ENCODE data around the gene LDB1.

DNA sequence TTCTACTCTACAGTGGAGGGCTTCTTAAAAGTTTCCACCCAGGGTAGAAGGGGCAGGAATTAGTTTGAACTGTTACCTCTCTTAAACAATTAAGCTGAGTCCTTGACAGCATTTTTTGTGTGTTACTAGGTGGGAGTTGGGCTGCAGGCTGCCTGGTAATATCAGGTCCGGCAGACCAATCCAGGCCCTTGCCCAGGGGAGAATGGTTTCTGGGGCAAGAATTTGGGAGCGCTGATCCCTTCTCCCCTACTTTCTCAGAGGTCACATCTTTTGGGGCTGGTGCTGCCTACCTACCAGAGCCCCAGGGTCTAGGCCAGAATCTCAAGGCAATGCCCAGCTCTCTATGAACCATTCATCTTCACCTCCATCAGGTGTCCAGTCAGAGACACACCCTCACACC is 14.2 kb upstream of the LDB1 start:
- TF ChIP-seq WIZ (CRISPR knock-in tag; IDR thresholded peaks at IDR 0.05) (no peak), POLR2A (IDR thresholded peaks at IDR 0.05; ENCODE audit: insufficient read depth in 1 of 2, low read depth in 2 of 2, low read length in 2 of 2) (no peak), ELF3 (CRISPR knock-in tag; IDR thresholded peaks at IDR 0.05) (no peak), LCORL (IDR thresholded peaks at IDR 0.05) (no peak), LCORL (CRISPR knock-in tag; IDR thresholded peaks at IDR 0.05) (no peak), EZH2 (conservative IDR thresholded peaks at IDR 0.05; ENCODE audit: low read depth, low read length) (no peak), CEBPB (IDR thresholded peaks at IDR 0.05; ENCODE audit: borderline replicate concordance, low read depth, low read length) (no peak)
- TF ChIP-seq, protein P1, sequence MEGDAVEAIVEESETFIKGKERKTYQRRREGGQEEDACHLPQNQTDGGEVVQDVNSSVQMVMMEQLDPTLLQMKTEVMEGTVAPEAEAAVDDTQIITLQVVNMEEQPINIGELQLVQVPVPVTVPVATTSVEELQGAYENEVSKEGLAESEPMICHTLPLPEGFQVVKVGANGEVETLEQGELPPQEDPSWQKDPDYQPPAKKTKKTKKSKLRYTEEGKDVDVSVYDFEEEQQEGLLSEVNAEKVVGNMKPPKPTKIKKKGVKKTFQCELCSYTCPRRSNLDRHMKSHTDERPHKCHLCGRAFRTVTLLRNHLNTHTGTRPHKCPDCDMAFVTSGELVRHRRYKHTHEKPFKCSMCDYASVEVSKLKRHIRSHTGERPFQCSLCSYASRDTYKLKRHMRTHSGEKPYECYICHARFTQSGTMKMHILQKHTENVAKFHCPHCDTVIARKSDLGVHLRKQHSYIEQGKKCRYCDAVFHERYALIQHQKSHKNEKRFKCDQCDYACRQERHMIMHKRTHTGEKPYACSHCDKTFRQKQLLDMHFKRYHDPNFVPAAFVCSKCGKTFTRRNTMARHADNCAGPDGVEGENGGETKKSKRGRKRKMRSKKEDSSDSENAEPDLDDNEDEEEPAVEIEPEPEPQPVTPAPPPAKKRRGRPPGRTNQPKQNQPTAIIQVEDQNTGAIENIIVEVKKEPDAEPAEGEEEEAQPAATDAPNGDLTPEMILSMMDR (CRISPR knock-in tag; IDR thresholded peaks at IDR 0.05), result no peak
- TF ChIP-seq, protein P2, sequence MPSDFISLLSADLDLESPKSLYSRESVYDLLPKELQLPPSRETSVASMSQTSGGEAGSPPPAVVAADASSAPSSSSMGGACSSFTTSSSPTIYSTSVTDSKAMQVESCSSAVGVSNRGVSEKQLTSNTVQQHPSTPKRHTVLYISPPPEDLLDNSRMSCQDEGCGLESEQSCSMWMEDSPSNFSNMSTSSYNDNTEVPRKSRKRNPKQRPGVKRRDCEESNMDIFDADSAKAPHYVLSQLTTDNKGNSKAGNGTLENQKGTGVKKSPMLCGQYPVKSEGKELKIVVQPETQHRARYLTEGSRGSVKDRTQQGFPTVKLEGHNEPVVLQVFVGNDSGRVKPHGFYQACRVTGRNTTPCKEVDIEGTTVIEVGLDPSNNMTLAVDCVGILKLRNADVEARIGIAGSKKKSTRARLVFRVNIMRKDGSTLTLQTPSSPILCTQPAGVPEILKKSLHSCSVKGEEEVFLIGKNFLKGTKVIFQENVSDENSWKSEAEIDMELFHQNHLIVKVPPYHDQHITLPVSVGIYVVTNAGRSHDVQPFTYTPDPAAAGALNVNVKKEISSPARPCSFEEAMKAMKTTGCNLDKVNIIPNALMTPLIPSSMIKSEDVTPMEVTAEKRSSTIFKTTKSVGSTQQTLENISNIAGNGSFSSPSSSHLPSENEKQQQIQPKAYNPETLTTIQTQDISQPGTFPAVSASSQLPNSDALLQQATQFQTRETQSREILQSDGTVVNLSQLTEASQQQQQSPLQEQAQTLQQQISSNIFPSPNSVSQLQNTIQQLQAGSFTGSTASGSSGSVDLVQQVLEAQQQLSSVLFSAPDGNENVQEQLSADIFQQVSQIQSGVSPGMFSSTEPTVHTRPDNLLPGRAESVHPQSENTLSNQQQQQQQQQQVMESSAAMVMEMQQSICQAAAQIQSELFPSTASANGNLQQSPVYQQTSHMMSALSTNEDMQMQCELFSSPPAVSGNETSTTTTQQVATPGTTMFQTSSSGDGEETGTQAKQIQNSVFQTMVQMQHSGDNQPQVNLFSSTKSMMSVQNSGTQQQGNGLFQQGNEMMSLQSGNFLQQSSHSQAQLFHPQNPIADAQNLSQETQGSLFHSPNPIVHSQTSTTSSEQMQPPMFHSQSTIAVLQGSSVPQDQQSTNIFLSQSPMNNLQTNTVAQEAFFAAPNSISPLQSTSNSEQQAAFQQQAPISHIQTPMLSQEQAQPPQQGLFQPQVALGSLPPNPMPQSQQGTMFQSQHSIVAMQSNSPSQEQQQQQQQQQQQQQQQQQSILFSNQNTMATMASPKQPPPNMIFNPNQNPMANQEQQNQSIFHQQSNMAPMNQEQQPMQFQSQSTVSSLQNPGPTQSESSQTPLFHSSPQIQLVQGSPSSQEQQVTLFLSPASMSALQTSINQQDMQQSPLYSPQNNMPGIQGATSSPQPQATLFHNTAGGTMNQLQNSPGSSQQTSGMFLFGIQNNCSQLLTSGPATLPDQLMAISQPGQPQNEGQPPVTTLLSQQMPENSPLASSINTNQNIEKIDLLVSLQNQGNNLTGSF (CRISPR knock-in tag; IDR thresholded peaks at IDR 0.05), result no peak
- TF ChIP-seq, protein P3, sequence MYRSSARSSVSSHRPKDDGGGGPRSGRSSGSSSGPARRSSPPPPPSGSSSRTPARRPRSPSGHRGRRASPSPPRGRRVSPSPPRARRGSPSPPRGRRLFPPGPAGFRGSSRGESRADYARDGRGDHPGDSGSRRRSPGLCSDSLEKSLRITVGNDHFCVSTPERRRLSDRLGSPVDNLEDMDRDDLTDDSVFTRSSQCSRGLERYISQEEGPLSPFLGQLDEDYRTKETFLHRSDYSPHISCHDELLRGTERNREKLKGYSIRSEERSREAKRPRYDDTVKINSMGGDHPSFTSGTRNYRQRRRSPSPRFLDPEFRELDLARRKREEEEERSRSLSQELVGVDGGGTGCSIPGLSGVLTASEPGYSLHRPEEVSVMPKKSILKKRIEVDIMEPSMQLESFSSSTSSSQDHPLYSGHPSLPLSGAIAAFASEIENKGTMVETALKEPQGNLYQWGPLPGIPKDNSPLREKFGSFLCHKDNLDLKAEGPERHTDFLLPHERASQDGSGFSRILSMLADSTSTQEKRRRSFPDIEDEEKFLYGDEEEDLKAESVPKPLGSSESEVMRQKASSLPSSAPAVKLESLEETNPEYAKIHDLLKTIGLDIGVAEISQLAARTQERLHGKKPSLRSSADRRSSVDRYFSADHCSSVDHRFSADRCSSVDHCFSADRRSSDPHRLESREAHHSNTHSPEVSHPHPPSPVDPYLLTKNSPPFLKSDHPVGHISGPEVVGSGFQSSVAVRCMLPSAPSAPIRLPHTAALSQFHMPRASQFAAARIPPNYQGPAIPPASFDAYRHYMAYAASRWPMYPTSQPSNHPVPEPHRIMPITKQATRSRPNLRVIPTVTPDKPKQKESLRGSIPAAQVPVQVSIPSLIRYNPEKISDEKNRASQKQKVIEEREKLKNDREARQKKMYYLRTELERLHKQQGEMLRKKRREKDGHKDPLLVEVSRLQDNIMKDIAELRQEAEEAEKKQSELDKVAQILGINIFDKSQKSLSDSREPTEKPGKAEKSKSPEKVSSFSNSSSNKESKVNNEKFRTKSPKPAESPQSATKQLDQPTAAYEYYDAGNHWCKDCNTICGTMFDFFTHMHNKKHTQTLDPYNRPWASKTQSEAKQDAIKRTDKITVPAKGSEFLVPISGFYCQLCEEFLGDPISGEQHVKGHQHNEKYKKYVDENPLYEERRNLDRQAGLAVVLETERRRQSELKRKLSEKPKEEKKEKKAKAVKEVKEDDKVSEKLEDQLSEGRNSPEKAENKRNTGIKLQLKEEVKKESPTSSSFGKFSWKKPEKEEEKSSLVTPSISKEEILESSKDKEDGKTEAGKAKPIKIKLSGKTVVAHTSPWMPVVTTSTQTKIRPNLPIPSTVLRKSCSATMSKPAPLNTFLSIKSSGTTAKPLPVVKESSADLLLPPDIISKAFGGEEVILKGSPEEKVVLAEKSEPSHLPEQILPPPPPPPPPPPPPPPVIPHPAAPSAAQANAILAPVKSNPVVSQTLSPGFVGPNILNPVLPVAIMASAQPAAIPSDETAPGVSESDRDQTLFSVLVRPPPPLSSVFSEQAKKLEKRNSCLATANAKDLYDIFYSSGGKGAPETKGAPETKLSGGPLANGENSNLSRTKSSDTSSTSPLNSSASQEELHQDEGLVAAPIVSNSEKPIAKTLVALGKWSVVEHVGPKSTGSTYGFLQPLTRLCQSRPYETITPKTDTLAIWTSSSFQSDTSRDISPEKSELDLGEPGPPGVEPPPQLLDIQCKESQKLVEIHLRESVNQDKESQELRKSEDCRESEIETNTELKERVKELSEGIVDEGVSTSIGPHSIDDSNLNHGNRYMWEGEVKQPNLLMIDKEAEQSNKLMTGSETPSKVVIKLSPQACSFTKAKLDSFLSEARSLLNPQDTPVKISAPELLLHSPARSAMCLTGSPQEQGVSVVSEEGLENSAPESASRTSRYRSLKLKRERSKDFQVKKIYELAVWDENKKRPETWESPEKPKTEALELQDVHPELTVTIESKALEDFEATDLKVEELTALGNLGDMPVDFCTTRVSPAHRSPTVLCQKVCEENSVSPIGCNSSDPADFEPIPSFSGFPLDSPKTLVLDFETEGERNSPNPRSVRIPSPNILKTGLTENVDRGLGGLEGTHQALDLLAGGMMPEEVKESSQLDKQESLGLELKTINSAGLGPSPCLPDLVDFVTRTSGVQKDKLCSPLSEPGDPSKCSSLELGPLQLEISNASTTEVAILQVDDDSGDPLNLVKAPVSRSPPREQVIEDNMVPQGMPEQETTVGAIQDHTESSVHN (CRISPR knock-in tag; IDR thresholded peaks at IDR 0.05), result no peak
